Urinary bladder (tissue), 4 donors: ENCODE results near the gene GNB3. TPM values are rescaled to one million over a fixed set of nuclear protein-coding genes. Genes with fewer than 3 reads are reported as not detected.

ENCODE experiments used
- DNase-seq: peaks from one replicate; pipeline ENCODE4 v3.0.0-alpha.2; 2015; ENCODE audit errors: extremely low spot score
- H3K27ac ChIP-seq: one replicate; pipeline ENCODE4 v1.5.1; 2013; ENCODE audit warnings: low read depth, mild to moderate bottlenecking, moderate library complexity
- H3K36me3 ChIP-seq: one replicate; pipeline ENCODE4 v1.6.1; 2013; ENCODE audit warnings: mild to moderate bottlenecking, moderate library complexity; ENCODE audit not compliant: insufficient read depth
- H3K4me1 ChIP-seq: one replicate; pipeline ENCODE4 v1.6.1; 2013; ENCODE audit warnings: mild to moderate bottlenecking, moderate library complexity; ENCODE audit not compliant: insufficient read depth
- H3K4me3 ChIP-seq: one replicate; pipeline ENCODE4 v1.5.1; 2013; ENCODE audit warnings: low read depth, low read length
- WGBS: extraction: QIAGEN DNeasy Blood & Tissue Kit; methylation state at CpG from one replicate; pipeline ENCODE4 v1.1.7; 2013; 5-methylcytosine and 5-hydroxymethylcytosine counted together
- polyA plus RNA-seq: library from polyadenylated mRNA; stranded (reverse); fragments of 200-250 nt; gene quantifications from one replicate; pipeline ENCODE4 v1.2.3, GENCODE V29; 2013
- total RNA-seq: library from RNA; depleted of rRNA; stranded (reverse); fragments of >200 nt; gene quantifications from one replicate; pipeline ENCODE4 v1.2.3, GENCODE V29; 2014
- donor health status: healthy with polysubstance abuse.
- donor health status: healthy.

Gene GNB3
- total RNA-seq (2.5 TPM), polyA plus RNA-seq (4.6 TPM)

- H3K27ac ChIP-seq: no peak within 1 kb of the TSS
- WGBS: 42% methylated on average over 24 of the region's 24 CpGs
- no peaks in the 10 kb centered on the region for H3K36me3 ChIP-seq
- H3K4me3 ChIP-seq: no peak within 1 kb of the TSS
- no peaks in the 10 kb centered on the region for H3K4me1 ChIP-seq
- DNase-seq: no peak
Measured at GRCh38 chr12:6840761-6841515, at the start of gene GNB3. GNB3 (plus strand) TSS chr12:6840925; CDS start chr12:6841288, 363 bp downstream.

DNA sequence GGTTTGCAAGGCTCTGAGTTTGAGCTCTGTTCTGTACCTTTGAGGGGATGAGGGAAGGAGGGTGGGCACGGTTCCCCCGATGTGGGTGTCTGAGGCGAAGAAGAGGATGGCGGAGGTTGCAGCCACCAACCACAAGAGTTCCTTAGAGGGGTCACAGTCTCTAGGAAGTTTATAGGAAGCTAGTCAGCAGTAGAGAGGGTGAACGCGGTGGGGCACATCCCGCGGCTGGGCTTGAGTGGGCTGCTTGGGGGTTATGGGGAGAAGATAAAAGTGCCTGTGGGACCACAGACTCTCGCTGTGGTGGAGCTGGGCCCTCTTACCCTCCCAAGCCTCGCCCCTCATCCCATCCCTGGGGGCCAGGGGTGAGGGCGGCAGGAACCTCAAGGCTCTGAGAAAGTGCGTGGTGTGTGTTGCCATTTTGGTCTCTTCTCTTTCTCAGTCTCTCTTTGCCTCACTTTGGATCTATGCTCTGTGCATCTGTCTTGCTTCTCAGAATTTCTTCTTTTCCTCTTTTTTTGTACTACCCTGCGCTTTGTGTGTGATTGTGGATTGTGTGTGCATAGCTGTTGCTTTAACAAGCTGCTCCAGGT lies 48.7 kb upstream of the GNB3 start:
- no peaks in the 10 kb centered on the region for H3K4me1 ChIP-seq
- no peak overlapping the region for H3K27ac ChIP-seq
- H3K36me3 ChIP-seq: no peaks in the 10 kb centered on the region
- no peak for DNase-seq
- 80% methylated on average over 13 of the region's 13 CpGs for WGBS
- H3K4me3 ChIP-seq: no peak overlapping the region

GRCh38 chr12:6792522-6793201 lies 48.1 kb upstream of the GNB3 start:
- Histone ChIP-seq H3K4me1 (no peaks in the 10 kb centered on the region), H3K36me3 (no peaks in the 10 kb centered on the region), H3K4me3 (no peak overlapping the region), H3K27ac (no peak overlapping the region)
- 14% methylated on average over 12 of the region's 12 CpGs for WGBS
- DNase-seq: no peak

- no peaks in the 10 kb centered on the region for H3K36me3 ChIP-seq
- no peak overlapping the region for H3K4me3 ChIP-seq
- H3K4me1 ChIP-seq: no peaks in the 10 kb centered on the region
- DNase-seq: no peak
- H3K27ac ChIP-seq: no peak overlapping the region
- 77% methylated on average over 2 of the region's 2 CpGs for WGBS
Measured at GRCh38 chr12:6795088-6795487, 45.6 kb upstream of the GNB3 start.

GRCh38 chr12:6796576-6796975 lies 44.1 kb upstream of the GNB3 start:
- H3K4me3 ChIP-seq: no peak overlapping the region
- 90% methylated on average over 4 of the region's 4 CpGs for WGBS
- H3K4me1 ChIP-seq: no peaks in the 10 kb centered on the region
- H3K36me3 ChIP-seq: no peaks in the 10 kb centered on the region
- H3K27ac ChIP-seq: no peak overlapping the region
- DNase-seq: no peak

- H3K4me3 ChIP-seq: no peak overlapping the region
- WGBS: 90% methylated on average over 5 of the region's 5 CpGs
Measured at GRCh38 chr12:6799147-6799546, 41.6 kb upstream of the GNB3 start.

GRCh38 chr12:6807170-6807569 lies 33.6 kb upstream of the GNB3 start:
- DNase-seq: no peak
- 69% methylated on average over 1 of the region's 1 CpG for WGBS
- no peaks in the 10 kb centered on the region for H3K36me3 ChIP-seq
- no peaks in the 10 kb centered on the region for H3K4me1 ChIP-seq
- no peak overlapping the region for H3K27ac ChIP-seq
- no peak overlapping the region for H3K4me3 ChIP-seq

More at GRCh38 chr12:6799147-6799546, 41.6 kb upstream of the GNB3 start:
- H3K4me1 ChIP-seq: no peaks in the 10 kb centered on the region
- H3K36me3 ChIP-seq: no peaks in the 10 kb centered on the region
- DNase-seq: no peak
- H3K27ac ChIP-seq: no peak overlapping the region

GRCh38 chr12:6809056-6809455 lies 31.7 kb upstream of the GNB3 start:
- no peak for DNase-seq
- H3K36me3 ChIP-seq: no peaks in the 10 kb centered on the region
- H3K4me3 ChIP-seq: no peak overlapping the region
- no peak overlapping the region for H3K27ac ChIP-seq
- WGBS: 79% methylated on average over 10 of the region's 10 CpGs
- H3K4me1 ChIP-seq: no peaks in the 10 kb centered on the region

DNA sequence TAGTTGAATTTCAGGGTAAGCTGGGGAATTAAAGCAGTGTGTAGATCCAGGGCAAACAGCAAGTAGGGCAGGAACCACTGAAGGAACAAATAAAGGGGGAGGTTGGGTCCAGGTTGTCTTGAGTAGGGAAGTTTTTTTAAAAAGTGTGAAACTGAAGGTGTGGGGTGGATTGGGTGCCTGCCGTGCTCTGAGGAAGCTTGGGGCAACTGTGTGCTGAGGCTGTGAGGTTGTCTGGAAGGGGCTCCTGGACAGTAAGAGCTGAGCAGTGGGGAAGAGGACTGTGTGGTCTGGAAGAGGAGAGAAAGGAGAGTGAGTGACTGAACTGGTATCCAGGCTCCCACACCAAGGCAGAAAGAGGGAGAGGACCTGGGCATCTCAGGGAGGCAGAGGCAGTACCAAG lies 30.0 kb upstream of the GNB3 start:
- Histone ChIP-seq H3K36me3 (no peaks in the 10 kb centered on the region), H3K4me1 (no peaks in the 10 kb centered on the region), H3K4me3 (no peak overlapping the region), H3K27ac (no peak overlapping the region)
- DNase-seq: no peak
- 69% methylated on average over 1 of the region's 1 CpG for WGBS

DNA sequence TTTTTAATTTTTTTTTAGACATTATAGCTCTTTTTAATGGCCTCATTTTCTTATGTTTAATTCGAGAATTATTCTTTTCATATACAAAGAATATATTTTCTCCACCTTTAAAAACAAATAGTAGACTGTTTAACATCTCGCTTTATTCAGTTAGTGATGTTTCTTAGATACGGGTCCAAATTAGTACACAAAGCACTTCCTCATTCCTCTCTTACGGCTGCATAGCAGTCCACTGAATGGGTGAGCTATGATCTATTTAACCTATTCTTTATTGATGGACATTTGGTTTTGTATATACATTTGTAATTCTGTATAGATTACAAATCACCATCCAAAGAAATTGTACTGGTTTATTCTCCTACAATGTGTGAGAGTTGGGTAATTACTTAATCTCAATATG lies 27.4 kb upstream of the GNB3 start:
- H3K4me1 ChIP-seq: no peaks in the 10 kb centered on the region
- DNase-seq: no peak
- H3K36me3 ChIP-seq: no peaks in the 10 kb centered on the region
- WGBS: 62% methylated on average over 4 of the region's 4 CpGs
- H3K4me3 ChIP-seq: no peak overlapping the region
- H3K27ac ChIP-seq: no peak overlapping the region

DNA sequence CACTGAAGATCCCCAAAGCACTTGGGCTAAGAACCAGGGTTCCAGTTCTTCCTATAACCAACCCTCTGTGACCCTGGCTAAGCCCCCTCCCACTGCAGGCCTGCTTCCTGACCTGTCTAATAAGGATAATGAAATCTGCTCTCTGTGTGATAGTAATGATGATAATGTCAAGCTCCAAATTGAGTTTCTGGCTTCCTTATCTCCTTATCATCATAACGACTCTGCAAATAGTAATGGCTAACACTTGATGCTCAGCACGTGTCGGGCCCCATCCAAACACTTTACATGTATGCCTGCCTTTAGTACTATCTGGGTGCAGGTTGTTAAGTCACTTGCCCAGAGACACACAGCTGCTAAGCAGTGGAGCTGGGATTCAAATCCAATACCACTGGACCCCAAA lies 24.1 kb upstream of the GNB3 start:
- no peak for DNase-seq
- Histone ChIP-seq H3K4me3 (no peak overlapping the region), H3K4me1 (no peaks in the 10 kb centered on the region), H3K27ac (no peak overlapping the region), H3K36me3 (no peaks in the 10 kb centered on the region)
- 52% methylated on average over 3 of the region's 3 CpGs for WGBS

- no peak for DNase-seq
- 83% methylated on average over 8 of the region's 8 CpGs for WGBS
- Histone ChIP-seq H3K4me1 (no peaks in the 10 kb centered on the region), H3K36me3 (no peaks in the 10 kb centered on the region), H3K4me3 (no peak overlapping the region), H3K27ac (no peak overlapping the region)
Measured at GRCh38 chr12:6817098-6817497, 23.6 kb upstream of the GNB3 start.

GRCh38 chr12:6817662-6818157 lies 23.0 kb upstream of the GNB3 start:
- 88% methylated on average over 20 of the region's 20 CpGs for whole genome bisulfite sequencing

GRCh38 chr12:6818222-6818621 lies 22.5 kb upstream of the GNB3 start:
- H3K27ac ChIP-seq: no peak overlapping the region
- DNase-seq: no peak
- H3K36me3 ChIP-seq: no peaks in the 10 kb centered on the region
- WGBS: 60% methylated on average over 10 of the region's 10 CpGs
- H3K4me1 ChIP-seq: no peaks in the 10 kb centered on the region
- no peak overlapping the region for H3K4me3 ChIP-seq

More at GRCh38 chr12:6817662-6818157, 23.0 kb upstream of the GNB3 start:
- Histone ChIP-seq H3K36me3 (no peaks in the 10 kb centered on the region), H3K4me1 (no peaks in the 10 kb centered on the region), H3K4me3 (no peak overlapping the region), H3K27ac (no peak overlapping the region)
- no peak for DNase-seq
